ENCODE results near the gene MCRIP1.

MCRIP1 gene

GRCh38 chr17:81817758-81818147, 15.3 kb downstream of the MCRIP1 start:
- DNase-seq, result no peak

DNA sequence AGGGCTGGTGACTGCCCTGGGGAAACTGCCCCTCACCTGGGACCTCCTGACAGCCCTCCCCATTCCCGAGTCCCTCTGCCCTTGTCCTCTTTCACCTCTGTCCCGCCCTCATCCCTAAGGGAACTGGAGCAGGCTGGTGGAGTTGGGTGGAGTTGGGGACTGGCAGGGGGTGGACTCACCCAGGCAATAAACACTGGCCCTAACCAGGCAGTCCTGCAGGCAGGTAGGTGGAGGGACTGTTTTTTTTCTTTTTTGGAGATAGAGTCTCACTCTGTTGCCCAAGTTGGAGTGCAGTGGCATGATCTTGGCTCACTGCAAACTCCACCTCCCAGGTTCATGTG, 17.5 kb downstream of the MCRIP1 start:
- DNase-seq, result no peak

- DNase-seq, result no peak
Measured at GRCh38 chr17:81814748-81815645, 18.1 kb downstream of the MCRIP1 start.

GRCh38 chr17:81813861-81814683, 19.0 kb downstream of the MCRIP1 start:
- no peak for DNase-seq

- DNase-seq, result no peak
Measured at GRCh38 chr17:81813371-81813684, 19.8 kb downstream of the MCRIP1 start.

DNA sequence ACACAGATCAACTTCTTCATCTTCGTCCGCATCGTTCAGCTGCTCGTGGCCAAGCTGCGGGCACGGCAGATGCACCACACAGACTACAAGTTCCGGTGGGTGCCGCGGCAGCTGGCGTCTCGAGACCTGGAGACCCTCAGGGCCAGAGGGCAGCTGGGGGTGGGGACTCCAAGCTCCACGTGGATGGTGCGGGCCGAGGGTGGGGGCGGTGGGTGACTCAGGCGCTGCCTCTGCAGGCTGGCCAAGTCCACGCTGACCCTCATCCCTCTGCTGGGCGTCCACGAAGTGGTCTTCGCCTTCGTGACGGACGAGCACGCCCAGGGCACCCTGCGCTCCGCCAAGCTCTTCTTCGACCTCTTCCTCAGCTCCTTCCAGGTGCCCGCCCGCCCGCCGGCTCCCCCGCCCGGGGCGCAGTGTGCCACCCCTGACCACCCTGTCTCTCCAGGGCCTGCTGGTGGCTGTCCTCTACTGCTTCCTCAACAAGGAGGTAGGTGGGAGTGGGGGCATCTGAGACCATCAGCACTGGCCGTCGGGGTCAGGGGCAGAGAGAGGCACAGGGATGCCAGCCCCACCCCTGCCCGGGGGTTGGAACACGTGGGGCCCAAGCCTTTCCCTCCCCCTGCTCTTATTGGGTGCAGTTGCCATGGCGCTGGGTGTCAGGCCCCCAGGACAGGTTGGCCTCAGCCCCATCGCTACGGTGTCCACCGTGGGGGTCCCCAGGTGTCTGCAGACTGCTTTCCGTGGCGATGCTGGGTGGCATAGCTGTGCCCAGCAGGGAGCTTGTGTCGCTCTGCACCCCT, 20.3 kb downstream of the MCRIP1 start:
- DNase-seq, result no peak

DNA sequence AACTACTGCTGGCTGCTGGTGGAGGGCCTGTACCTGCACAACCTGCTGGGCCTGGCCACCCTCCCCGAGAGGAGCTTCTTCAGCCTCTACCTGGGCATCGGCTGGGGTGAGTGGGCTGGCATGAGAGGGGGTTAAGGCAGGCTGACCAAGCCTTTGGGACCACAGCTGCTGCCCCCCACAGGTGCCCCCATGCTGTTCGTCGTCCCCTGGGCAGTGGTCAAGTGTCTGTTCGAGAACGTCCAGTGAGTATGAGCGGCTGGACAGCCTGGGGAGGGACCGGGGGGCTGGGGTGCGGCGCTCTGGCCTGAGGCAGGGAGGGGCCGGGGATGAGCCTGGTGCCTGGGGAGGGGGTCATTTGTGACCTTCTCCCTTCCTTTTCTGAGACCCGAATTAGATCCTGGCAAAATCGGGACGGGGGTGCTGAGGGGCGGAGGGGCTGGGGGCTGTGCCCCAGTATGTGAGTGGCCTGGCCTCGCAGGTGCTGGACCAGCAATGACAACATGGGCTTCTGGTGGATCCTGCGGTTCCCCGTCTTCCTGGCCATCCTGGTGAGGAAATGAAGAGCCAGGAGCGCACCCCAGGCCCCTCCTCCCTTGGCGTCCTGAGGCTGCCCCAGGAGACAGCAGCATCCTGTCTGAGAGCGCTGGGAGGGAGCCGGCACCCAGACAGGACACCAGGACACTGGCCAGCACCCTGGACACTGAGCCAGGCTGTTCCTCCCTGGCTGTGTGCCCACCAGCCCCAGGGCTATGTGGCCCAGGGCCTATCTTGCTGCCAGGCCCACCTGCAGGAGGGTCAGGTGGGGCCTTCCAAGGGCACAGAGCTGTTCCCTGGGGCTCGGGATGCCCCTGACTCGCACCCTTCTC, 21.2 kb downstream of the MCRIP1 start:
- no peak for DNase-seq

- DNase-seq, result no peak
Measured at GRCh38 chr17:81810892-81811704, 22.0 kb downstream of the MCRIP1 start.

DNA sequence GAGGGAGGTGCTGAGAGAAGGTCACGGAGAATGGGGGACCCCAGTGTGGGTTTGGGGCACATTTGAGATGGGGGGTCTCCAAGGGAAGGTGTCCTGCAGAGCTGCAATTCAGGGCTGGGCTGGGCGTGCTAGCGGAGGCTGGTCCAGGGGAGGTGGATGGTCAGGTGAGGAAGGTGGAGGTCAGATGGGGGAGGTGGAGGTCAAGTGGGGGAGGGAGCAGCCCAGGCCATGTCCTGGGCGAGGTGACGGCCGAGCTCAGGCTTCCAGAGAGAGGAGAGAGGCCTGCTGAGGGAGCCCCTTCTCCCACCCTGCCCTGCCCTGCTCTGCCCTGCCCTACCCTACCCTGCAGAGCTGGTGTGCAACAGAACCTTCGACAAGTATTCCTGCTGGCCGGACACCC, 22.6 kb downstream of the MCRIP1 start:
- DNase-seq, result no peak

DNA sequence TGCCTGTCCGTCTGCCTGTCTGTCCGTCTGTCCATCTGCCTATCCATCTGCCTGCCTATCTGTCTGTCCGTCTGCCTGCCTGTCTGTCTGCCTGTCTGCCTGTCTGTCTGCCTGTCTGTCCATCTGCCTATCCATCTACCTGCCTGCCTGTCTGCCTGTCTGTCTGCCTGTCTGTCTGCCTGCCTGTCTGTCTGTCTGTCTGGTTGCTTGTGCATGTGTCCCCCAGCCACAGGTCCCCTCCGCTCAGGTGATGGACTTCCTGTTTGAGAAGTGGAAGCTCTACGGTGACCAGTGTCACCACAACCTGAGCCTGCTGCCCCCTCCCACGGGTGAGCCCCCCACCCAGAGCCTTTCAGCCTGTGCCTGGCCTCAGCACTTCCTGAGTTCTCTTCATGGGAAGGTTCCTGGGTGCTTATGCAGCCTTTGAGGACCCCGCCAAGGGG, 23.5 kb downstream of the MCRIP1 start:
- DNase-seq, result no peak

- DNase-seq, result no peak
Measured at GRCh38 chr17:81808778-81809555, 24.1 kb downstream of the MCRIP1 start.

DNA sequence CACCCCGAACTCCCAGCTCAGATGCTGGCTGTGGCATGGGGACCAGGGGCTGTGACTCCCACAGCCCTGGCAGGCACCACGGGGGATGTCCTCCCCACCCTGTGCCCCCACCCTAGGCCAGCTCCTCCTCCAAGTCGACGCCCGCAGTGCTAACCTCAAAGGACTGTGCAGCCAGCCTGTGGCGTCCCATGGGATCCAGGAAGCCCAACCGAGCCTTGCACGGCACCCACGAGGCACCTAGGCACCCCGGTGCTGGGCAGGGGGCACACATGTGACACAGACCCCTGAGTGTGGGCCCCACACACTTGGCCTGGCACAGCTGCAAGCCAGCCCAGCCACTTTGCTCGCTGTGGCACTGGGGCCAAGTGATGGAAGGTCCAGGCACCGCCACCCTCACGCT, 25.3 kb downstream of the MCRIP1 start:
- DNase-seq, result no peak

DNA sequence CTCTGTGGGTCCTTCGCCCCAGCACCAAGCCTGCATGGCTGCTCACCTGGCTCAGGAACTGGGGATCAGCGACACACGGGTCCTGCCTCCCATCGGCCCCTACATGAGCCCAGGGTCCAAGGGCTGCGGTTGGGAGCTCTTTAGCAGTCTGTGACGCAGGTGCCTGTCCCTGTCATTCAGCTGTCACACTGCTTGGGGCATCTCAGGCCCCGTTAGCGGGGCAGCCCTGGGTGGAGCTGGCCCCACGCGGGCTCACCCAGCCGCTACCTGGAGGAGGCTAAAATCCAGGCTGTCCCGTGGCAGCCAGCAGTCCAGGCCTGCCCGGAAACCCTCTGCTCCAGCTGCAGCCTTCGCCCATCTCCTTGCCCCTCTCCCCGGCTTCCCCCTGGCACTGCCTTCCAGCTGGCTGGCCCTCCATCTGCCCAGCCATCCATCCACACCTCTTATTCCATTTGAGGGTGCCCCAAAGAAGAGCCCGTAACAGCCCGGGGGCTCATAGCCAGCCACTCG, 25.8 kb downstream of the MCRIP1 start:
- DNase-seq, result no peak

GRCh38 chr17:81806461-81807209, 26.5 kb downstream of the MCRIP1 start:
- DNase-seq, result no peak

DNA sequence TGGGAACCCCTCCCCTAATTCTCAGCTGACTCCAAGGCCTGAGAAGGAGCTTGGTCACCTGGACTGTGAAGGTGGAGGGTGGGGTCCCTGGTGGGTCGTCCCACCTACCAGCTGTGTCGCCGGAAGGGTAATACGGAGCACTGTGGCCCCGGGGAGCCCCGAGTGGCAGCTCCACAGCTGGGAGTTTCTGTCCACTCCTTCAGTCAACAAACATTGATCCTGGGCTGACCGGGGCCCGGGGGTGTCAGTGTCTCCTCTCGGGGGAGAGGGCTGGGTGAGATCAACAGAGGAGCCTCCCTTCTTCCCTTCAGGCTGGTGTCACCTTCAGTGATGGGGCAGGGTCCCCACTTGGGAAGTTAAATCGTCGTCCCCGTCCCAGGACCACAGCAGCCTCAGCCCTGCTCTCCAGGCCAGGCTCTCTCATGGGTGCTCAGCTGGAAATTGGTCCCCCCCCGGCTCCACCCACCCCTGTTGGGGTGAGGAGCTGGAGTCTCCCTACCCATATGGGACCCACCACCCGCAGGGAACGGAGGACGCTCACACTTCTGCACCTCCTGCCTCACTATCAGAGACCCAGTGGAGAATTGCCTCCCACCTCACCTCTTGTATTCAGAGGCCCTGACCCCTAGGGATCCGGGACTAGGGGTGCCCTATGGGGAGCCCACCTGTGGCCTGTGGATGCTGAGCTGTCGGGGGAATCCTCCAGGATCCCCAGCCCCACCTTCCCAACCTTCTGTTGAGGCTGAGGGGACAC, 27.2 kb downstream of the MCRIP1 start:
- no peak for DNase-seq

GRCh38 chr17:81804559-81805399, 28.3 kb downstream of the MCRIP1 start:
- no peak for DNase-seq

DNA sequence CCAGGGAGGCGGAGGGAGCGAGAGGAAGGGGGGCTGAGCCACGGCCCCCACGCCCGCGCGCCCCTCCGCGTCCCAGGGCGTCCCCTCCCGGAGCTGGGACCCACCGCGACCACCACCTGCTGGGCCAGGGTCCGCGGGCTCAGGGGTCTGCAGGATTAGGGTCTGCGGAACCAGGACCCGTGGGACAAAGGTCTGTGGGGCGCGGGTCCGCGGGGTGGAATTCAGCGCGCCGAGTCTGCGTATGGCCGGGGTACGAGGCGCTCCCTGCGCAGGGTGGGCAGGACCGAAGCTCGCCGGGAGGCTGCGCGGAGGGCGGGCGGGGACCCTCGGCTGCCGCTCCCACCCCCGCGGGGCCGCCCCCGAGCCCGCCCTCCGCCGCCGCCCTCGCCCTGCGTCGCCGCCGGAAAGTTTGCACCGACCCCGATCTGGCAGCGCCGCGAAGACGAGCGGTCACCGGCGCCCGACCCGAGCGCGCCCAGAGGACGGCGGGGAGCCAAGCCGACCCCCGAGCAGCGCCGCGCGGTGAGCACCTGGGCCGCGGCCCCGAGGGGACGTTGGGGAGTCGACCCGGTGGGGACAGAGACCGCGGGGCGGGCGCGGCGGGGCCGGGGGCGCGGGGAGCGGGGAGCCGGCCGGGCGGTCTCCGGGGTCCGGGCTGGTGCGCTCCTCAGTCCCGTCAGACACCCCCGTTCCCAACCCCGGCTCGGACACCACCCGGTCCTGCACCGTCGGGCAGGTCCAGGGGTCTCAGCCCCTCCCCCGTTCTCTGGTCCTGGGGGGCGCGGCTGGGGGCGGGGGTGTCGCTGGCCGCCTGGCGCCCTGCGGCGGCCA, 29.1 kb downstream of the MCRIP1 start, which contains the start of gene GCGR:
GCGR (plus strand) TSS at position 423 of the 831 bp plus-strand sequence. CDS start 4,869 bp downstream, outside the sequence.
- DNase-seq, result no peak

Data from NCI-H2171 (cell line).